ENCODE data around the gene SRGAP3. TPM values are rescaled to one million over a fixed set of nuclear protein-coding genes. Genes with fewer than 3 reads are reported as not detected.
A peak's percentile ranks its signal among the peaks of the same experiment; 100 is the strongest.

The SRGAP3 gene
- total RNA-seq, 4 donors from 2014 or later = 2.4 to 35.5 (median 8.2) TPM

DNA sequence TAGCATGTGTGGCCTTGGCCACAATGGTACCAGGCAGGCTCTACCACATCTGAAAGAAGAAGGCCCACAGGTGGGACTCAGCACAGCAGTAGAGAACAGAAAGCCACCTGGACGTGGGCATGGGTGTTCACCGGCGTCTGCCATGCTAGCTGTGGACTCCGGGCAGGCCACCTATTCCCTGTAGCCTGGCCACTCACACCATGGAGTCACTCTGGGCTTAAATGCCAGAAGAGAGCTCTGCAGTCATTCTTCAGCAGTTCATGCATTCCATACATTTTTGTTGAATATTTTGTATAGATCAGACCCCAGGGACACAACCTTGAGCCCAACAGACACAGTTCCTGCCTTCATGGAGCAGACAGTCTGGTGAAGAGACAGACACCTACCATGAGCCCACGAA lies 138.6 kb downstream of the SRGAP3 start:
- H3K4me3 ChIP-seq = no peak overlapping the region
- no peak for DNase-seq
- H3K36me3 ChIP-seq = no peaks in the 10 kb centered on the region
- TF ChIP-seq POLR2A (IDR thresholded peaks at IDR 0.05) = no peak
- TF ChIP-seq, protein P1, sequence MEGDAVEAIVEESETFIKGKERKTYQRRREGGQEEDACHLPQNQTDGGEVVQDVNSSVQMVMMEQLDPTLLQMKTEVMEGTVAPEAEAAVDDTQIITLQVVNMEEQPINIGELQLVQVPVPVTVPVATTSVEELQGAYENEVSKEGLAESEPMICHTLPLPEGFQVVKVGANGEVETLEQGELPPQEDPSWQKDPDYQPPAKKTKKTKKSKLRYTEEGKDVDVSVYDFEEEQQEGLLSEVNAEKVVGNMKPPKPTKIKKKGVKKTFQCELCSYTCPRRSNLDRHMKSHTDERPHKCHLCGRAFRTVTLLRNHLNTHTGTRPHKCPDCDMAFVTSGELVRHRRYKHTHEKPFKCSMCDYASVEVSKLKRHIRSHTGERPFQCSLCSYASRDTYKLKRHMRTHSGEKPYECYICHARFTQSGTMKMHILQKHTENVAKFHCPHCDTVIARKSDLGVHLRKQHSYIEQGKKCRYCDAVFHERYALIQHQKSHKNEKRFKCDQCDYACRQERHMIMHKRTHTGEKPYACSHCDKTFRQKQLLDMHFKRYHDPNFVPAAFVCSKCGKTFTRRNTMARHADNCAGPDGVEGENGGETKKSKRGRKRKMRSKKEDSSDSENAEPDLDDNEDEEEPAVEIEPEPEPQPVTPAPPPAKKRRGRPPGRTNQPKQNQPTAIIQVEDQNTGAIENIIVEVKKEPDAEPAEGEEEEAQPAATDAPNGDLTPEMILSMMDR (IDR thresholded peaks at IDR 0.05) = no peak
- H3K4me1 ChIP-seq = no peaks in the 10 kb centered on the region
- H3K9me3 ChIP-seq = no peaks in the 10 kb centered on the region
- intact Hi-C loops (cut with DNase I; ENCODE audit: low total_unique reads) = no loop called here
- no peak overlapping the region for H3K27ac ChIP-seq
- H3K27me3 ChIP-seq = no peaks in the 10 kb centered on the region

DNA sequence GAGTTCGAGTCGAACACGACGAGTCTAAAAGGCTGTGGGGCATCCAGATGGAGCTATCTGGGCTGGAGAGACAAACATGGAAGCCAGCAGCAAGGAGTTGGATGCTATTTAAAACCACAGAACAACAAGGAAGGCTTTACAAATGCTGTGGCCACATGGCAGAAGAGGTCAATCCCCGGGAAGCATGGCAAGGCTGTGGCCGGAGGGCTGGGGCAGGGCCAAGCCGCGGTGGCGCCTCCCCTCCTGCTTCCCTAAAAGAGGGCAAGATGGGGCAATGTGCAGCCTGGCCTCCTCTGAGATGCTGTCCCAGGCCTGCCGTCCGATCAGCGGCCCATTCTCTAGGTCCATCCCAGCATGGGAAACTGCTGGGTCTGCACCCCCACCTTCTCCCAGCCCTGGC lies 139.1 kb downstream of the SRGAP3 start:
- Histone ChIP-seq H3K36me3 (no peaks in the 10 kb centered on the region), H3K9me3 (no peaks in the 10 kb centered on the region), H3K27ac (no peak overlapping the region), H3K27me3 (no peaks in the 10 kb centered on the region), H3K4me3 (no peak overlapping the region), H3K4me1 (no peaks in the 10 kb centered on the region)
- TF ChIP-seq, protein P1 (IDR thresholded peaks at IDR 0.05) = no peak
- no peak for TF ChIP-seq POLR2A (IDR thresholded peaks at IDR 0.05)
- intact Hi-C loops (cut with DNase I; ENCODE audit: low total_unique reads) = no loop called here
- no peak for DNase-seq

DNA sequence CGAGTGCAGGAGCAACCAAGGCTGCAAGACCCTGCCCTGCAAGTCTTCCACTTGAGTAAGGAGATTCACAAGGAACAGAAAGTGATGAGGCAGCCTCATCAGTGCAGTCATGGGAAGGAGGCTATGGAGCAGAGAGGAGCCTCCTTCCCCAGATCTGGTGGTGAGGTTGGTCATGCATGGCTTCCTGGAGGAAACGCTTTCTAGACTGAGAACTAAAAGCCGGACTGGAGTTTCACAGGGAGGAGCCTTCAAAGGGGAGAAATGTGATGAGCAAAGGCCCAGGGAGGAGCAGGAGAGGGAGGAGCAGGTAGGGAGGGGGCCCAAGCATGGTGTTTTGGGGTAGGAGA lies 139.9 kb downstream of the SRGAP3 start:
- Histone ChIP-seq H3K9me3 (no peaks in the 10 kb centered on the region), H3K4me1 (no peaks in the 10 kb centered on the region), H3K36me3 (no peaks in the 10 kb centered on the region), H3K27ac (no peak overlapping the region), H3K27me3 (no peaks in the 10 kb centered on the region), H3K4me3 (no peak overlapping the region)
- intact Hi-C loops (cut with DNase I; ENCODE audit: low total_unique reads) = no loop called here
- no peak for TF ChIP-seq POLR2A (IDR thresholded peaks at IDR 0.05)
- TF ChIP-seq, protein P1 (IDR thresholded peaks at IDR 0.05) = no peak
- no peak for DNase-seq

DNA sequence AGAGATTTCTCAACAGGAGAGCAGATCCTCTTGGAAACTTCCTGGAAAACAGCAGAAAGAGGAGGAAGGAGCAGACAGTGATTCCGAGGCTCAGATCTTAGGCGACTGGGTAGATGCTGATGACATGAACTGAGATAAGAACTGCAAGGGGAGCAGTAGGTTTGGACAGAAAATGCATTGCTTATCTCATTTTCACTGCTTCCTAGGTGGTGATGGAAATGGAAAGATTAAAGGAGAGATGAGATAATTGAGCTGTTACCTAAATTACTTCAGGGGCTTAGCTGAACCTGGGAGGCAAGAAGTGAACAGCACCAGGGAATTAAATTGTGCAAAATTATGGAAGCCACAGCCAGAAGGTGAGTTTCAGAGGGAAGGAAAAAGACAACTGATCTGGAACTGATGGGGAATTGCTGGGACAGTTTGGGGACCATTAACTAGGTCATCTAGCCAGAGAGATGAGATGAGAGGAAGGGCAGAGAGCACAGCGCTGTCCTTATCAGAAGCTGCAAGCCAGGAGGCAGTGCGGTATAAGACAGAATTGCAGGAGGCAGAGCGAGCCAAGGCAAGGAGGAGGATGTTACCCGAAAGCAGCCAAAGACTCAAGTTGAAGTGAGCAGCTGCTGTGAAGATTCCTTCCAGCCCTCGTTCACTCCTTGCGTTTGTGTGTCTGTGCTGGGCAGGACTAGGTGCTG lies 140.4 kb downstream of the SRGAP3 start:
- H3K4me3 ChIP-seq = no peak overlapping the region
- H3K27me3 ChIP-seq = no peaks in the 10 kb centered on the region
- TF ChIP-seq, protein P1 (IDR thresholded peaks at IDR 0.05) = peak in 3 of 4 experiments; percentile 37 to 46 (median 38)
- TF ChIP-seq POLR2A (IDR thresholded peaks at IDR 0.05) = no peak
- intact Hi-C loops (cut with DNase I; ENCODE audit: low total_unique reads) = no loop called here
- no peaks in the 10 kb centered on the region for H3K9me3 ChIP-seq
- H3K4me1 ChIP-seq = no peaks in the 10 kb centered on the region
- DNase-seq = peak in 1 of 2 donors; percentile 56
- H3K27ac ChIP-seq = no peak overlapping the region
- no peaks in the 10 kb centered on the region for H3K36me3 ChIP-seq

DNA sequence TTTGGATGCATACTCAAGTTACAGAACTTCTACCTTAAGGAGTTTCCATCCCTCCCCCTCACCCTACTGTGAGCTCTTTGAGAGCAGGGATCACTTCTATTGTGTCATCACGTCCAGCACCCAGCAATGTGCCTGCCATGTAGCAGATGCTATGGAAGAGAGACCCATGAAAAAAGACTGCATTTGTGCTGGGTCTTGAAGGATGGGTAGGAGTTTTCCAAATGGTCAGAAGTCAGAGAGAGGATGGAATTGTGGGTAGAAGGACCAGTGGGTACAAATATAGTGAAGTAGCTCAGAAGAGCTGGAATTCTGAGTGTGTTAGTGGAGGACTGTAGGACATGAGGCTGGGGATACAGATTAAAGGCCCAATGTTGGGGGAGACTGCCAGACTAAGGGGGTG lies 141.7 kb downstream of the SRGAP3 start:
- no peaks in the 10 kb centered on the region for H3K9me3 ChIP-seq
- DNase-seq = no peak

More for the DNA sequence above, 141.7 kb downstream of the SRGAP3 start:
- H3K27me3 ChIP-seq = no peaks in the 10 kb centered on the region
- no peaks in the 10 kb centered on the region for H3K4me1 ChIP-seq
- H3K27ac ChIP-seq = no peak overlapping the region
- H3K4me3 ChIP-seq = no peak overlapping the region
- TF ChIP-seq, protein P1 (IDR thresholded peaks at IDR 0.05) = no peak
- TF ChIP-seq POLR2A (IDR thresholded peaks at IDR 0.05) = no peak
- H3K36me3 ChIP-seq = no peaks in the 10 kb centered on the region
- intact Hi-C loops (cut with DNase I; ENCODE audit: low total_unique reads) = no loop called here

Measured in uterus (tissue), 4 donors.